ENCODE measurements around the gene MTERF4.

Gene MTERF4

DNA sequence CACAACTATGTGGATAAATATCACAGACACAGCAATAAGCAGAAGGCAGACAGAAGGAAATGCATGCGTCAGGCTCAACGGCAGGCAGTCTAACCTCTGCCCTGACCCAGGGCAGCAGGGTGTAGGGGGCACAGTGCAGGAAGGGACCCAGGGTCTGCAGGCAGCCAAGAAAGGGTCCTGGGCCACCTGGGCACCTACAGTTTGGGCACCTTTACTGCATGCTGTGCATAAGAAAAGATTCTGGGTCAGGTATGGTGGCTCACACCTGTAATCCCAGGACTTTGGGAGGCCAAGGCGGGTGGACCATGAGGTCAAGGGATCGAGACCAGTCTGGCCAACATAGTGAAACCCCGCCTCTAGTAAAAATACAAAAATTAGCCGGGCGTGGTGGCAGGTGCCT, 29.4 kb upstream of the MTERF4 start:
- no peak for DNase-seq (ENCODE audit: low read depth in 1 of 2, low spot score in 1 of 2)
- no peak overlapping the region for H3K4me3 ChIP-seq (replicated peaks; ENCODE audit: insufficient read depth, low read length)
- no peaks in the 10 kb centered on the region for H3K27me3 ChIP-seq (ENCODE audit: insufficient read depth, poor library complexity, severe bottlenecking)
- TF ChIP-seq, protein P1, sequence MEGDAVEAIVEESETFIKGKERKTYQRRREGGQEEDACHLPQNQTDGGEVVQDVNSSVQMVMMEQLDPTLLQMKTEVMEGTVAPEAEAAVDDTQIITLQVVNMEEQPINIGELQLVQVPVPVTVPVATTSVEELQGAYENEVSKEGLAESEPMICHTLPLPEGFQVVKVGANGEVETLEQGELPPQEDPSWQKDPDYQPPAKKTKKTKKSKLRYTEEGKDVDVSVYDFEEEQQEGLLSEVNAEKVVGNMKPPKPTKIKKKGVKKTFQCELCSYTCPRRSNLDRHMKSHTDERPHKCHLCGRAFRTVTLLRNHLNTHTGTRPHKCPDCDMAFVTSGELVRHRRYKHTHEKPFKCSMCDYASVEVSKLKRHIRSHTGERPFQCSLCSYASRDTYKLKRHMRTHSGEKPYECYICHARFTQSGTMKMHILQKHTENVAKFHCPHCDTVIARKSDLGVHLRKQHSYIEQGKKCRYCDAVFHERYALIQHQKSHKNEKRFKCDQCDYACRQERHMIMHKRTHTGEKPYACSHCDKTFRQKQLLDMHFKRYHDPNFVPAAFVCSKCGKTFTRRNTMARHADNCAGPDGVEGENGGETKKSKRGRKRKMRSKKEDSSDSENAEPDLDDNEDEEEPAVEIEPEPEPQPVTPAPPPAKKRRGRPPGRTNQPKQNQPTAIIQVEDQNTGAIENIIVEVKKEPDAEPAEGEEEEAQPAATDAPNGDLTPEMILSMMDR (IDR thresholded peaks at IDR 0.05; ENCODE audit: insufficient read depth, low read length): no peak
- no peak for TF ChIP-seq GABPA (IDR thresholded peaks at IDR 0.05; ENCODE audit: low read depth)
- TF ChIP-seq SPI1 (IDR thresholded peaks at IDR 0.05; ENCODE audit: borderline replicate concordance, low read depth): no peak
- no peak for TF ChIP-seq POLR2AphosphoS5 (IDR thresholded peaks at IDR 0.05; ENCODE audit: low read depth)
- TF ChIP-seq, protein P2, sequence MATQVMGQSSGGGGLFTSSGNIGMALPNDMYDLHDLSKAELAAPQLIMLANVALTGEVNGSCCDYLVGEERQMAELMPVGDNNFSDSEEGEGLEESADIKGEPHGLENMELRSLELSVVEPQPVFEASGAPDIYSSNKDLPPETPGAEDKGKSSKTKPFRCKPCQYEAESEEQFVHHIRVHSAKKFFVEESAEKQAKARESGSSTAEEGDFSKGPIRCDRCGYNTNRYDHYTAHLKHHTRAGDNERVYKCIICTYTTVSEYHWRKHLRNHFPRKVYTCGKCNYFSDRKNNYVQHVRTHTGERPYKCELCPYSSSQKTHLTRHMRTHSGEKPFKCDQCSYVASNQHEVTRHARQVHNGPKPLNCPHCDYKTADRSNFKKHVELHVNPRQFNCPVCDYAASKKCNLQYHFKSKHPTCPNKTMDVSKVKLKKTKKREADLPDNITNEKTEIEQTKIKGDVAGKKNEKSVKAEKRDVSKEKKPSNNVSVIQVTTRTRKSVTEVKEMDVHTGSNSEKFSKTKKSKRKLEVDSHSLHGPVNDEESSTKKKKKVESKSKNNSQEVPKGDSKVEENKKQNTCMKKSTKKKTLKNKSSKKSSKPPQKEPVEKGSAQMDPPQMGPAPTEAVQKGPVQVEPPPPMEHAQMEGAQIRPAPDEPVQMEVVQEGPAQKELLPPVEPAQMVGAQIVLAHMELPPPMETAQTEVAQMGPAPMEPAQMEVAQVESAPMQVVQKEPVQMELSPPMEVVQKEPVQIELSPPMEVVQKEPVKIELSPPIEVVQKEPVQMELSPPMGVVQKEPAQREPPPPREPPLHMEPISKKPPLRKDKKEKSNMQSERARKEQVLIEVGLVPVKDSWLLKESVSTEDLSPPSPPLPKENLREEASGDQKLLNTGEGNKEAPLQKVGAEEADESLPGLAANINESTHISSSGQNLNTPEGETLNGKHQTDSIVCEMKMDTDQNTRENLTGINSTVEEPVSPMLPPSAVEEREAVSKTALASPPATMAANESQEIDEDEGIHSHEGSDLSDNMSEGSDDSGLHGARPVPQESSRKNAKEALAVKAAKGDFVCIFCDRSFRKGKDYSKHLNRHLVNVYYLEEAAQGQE (IDR thresholded peaks at IDR 0.05; ENCODE audit: insufficient replicate concordance, low read depth): no peak
- H3K27ac ChIP-seq (replicated peaks): no peak overlapping the region

DNA sequence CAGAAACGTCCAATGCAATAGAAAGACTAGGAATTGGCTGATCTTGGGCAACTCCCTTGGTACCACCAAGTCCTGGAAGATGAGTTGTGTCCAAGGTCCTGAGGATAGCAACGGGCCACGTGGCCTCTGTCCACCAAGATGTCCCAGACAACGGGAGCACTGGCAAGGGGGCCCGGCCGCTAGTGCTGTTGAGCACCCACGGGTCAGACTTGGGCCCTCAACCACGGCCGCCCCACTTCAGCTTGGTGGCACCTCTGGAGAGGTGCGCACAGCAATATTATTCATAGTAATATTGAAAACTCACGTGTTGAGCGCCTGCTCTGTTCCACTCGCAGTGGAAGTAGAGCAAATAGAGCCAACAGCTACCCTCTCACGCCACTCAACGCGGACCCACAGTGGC, 28.2 kb upstream of the MTERF4 start:
- TF ChIP-seq, protein P1 (IDR thresholded peaks at IDR 0.05; ENCODE audit: insufficient read depth, low read length): no peak
- no peak for TF ChIP-seq SPI1 (IDR thresholded peaks at IDR 0.05; ENCODE audit: borderline replicate concordance, low read depth)
- no peak for TF ChIP-seq GABPA (IDR thresholded peaks at IDR 0.05; ENCODE audit: low read depth)
- no peak for TF ChIP-seq POLR2AphosphoS5 (IDR thresholded peaks at IDR 0.05; ENCODE audit: low read depth)
- Histone ChIP-seq H3K27me3 (ENCODE audit: insufficient read depth, poor library complexity, severe bottlenecking) (no peaks in the 10 kb centered on the region), H3K4me3 (replicated peaks; ENCODE audit: insufficient read depth, low read length) (no peak overlapping the region), H3K27ac (replicated peaks) (no peak overlapping the region)
- DNase-seq (ENCODE audit: low read depth in 1 of 2, low spot score in 1 of 2): no peak

DNA sequence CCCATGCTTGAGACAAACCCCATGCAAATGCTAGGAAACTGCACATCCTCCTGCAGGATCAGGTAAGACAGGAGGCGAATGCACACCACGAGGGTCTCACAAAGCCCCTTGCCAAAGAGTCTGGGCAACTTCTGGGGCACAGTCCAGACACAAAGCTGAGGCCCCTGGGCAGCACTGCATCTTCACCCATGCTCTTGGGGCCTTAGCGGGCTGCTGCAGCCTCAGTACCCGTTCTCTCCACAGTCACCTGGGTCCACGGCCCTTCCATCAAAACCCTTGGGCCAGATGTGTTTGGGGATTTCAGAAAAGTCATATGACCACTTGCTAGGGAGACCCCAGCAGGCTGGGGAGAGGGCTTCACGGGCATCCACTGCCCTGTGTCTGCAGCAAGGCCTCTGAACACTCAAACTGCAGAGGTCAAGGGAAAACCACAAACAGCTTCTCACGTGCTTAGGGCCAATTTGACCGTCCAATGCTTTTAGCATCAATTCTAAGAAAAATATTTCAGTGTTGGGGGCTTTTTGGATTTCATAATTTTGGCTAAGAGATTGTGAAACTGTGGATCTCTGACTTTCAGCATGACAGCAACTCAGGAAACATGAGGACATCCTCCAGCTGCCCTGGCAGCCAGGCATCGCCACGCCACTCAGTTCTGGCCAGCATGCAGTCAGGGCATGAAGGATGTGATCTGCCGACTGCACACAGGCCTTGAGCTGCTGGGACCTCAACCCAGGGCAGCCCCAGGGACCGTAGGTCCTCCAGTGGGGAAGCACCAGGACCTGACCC, 27.2 kb upstream of the MTERF4 start:
- Histone ChIP-seq H3K27me3 (ENCODE audit: insufficient read depth, poor library complexity, severe bottlenecking) (no peaks in the 10 kb centered on the region), H3K27ac (replicated peaks) (no peak overlapping the region), H3K4me3 (replicated peaks; ENCODE audit: insufficient read depth, low read length) (no peak overlapping the region)
- no peak for DNase-seq (ENCODE audit: low read depth in 1 of 2, low spot score in 1 of 2)
- TF ChIP-seq GABPA (IDR thresholded peaks at IDR 0.05; ENCODE audit: low read depth) (no peak), SPI1 (IDR thresholded peaks at IDR 0.05; ENCODE audit: borderline replicate concordance, low read depth) (no peak), POLR2AphosphoS5 (IDR thresholded peaks at IDR 0.05; ENCODE audit: low read depth) (no peak)
- TF ChIP-seq, protein P2 (IDR thresholded peaks at IDR 0.05; ENCODE audit: insufficient replicate concordance, low read depth): no peak
- TF ChIP-seq, protein P1 (IDR thresholded peaks at IDR 0.05; ENCODE audit: insufficient read depth, low read length): no peak

Measured in HL-60 (cell line).